Mesenchymal stem cell (in vitro differentiated cells and primary cell): ENCODE data around the gene FOXO6.

Experiments used
- DNase-seq: peaks from one replicate; pipeline ENCODE4 v3.0.0-alpha.2; 2013
- H2AFZ ChIP-seq: one replicate; pipeline ENCODE4 v1.6.1; 2013; ENCODE audit warnings: low read depth, mild to moderate bottlenecking, control low read depth, inconsistent platforms, low read length, moderate library complexity
- H2AK5ac ChIP-seq: 2 replicates; pipeline ENCODE4 v1.6.1; 2013; ENCODE audit warnings: low read length, moderate library complexity, mild to moderate bottlenecking, inconsistent platforms; ENCODE audit not compliant: severe bottlenecking
- H2BK120ac ChIP-seq: one replicate; pipeline ENCODE4 v1.6.1; 2013; ENCODE audit warnings: low read depth, mild to moderate bottlenecking, inconsistent platforms, low read length, moderate library complexity
- H2BK12ac ChIP-seq, 2 experiments: one replicate each; pipeline ENCODE4 v1.6.1; 2013; ENCODE audit warnings: inconsistent platforms in 2 of 2, low read length in 2 of 2, mild to moderate bottlenecking in 2 of 2, moderate library complexity in 2 of 2, control low read depth in 1 of 2
- H2BK15ac ChIP-seq: one replicate; pipeline ENCODE4 v1.6.1; 2013; ENCODE audit warnings: mild to moderate bottlenecking, low read depth, inconsistent platforms; ENCODE audit not compliant: poor library complexity, severe bottlenecking
- H2BK5ac ChIP-seq: 2 replicates; pipeline ENCODE4 v1.6.1; 2013; ENCODE audit warnings: low read depth, mild to moderate bottlenecking, low read length, control low read depth, inconsistent platforms; ENCODE audit not compliant: poor library complexity, severe bottlenecking
- H3K14ac ChIP-seq, 2 experiments: one replicate each; pipeline ENCODE4 v1.6.1; 2013; ENCODE audit warnings: inconsistent platforms in 2 of 2, low read length in 2 of 2, control low read depth in 1 of 2, mild to moderate bottlenecking in 1 of 2, moderate library complexity in 1 of 2
- H3K18ac ChIP-seq, 2 experiments: one replicate each; pipeline ENCODE4 v1.6.1; 2013; ENCODE audit warnings: inconsistent platforms in 2 of 2, low read length in 2 of 2, control low read depth in 1 of 2, low read depth in 1 of 2, mild to moderate bottlenecking in 1 of 2
- H3K23ac ChIP-seq, 2 experiments: one replicate each; pipeline ENCODE4 v1.6.1; 2013; ENCODE audit warnings: inconsistent platforms in 2 of 2, low read length in 2 of 2, mild to moderate bottlenecking in 2 of 2, moderate library complexity in 2 of 2, control low read depth in 1 of 2
- H3K27ac ChIP-seq: 2 replicates; pipeline ENCODE4 v1.5.1; 2013; ENCODE audit warnings: mild to moderate bottlenecking, moderate library complexity, low read length, control low read depth, inconsistent platforms; ENCODE audit not compliant: poor library complexity, severe bottlenecking
- H3K27me3 ChIP-seq, 2 experiments: 2 replicates each; pipeline versions ENCODE4 v1.6.1 to v1.7.0; 2013; ENCODE audit warnings: low read length in 2 of 2, mild to moderate bottlenecking in 2 of 2, moderate library complexity in 2 of 2, control low read depth in 1 of 2, inconsistent platforms in 1 of 2; ENCODE audit not compliant: control insufficient read depth in 1 of 2, insufficient read depth in 1 of 2
- H3K36me3 ChIP-seq, 2 experiments: 2 replicates each; pipeline versions ENCODE4 v1.6.1 to v1.7.0; 2013; ENCODE audit warnings: low read length in 2 of 2, control low read depth in 1 of 2, inconsistent platforms in 1 of 2, low read depth in 1 of 2, mild to moderate bottlenecking in 1 of 2; ENCODE audit not compliant: insufficient read depth in 2 of 2, control insufficient read depth in 1 of 2
- H3K4ac ChIP-seq, 2 experiments: one replicate each; pipeline ENCODE4 v1.6.1; 2013; ENCODE audit warnings: inconsistent platforms in 2 of 2, low read length in 2 of 2, mild to moderate bottlenecking in 2 of 2, moderate library complexity in 2 of 2, control low read depth in 1 of 2, low read depth in 1 of 2
- H3K4me1 ChIP-seq: 2 replicates; pipeline ENCODE4 v1.6.1; 2013; ENCODE audit warnings: low read depth, low read length, control low read depth; ENCODE audit not compliant: control insufficient read depth, insufficient read depth
- H3K4me2 ChIP-seq: 2 replicates; pipeline ENCODE4 v1.6.1; 2013; ENCODE audit warnings: low read length, mild to moderate bottlenecking, inconsistent platforms; ENCODE audit not compliant: poor library complexity, severe bottlenecking
- H3K4me3 ChIP-seq, 2 experiments: 2 replicates each; pipeline versions ENCODE4 v1.5.1 to v1.7.0; 2013; ENCODE audit warnings: low read length in 2 of 2, mild to moderate bottlenecking in 2 of 2, control low read depth in 1 of 2, low read depth in 1 of 2; ENCODE audit not compliant: insufficient read depth in 1 of 2
- H3K79me1 ChIP-seq: replicated peaks from 2 replicates; pipeline ENCODE4 v1.6.1; 2013; ENCODE audit warnings: mild to moderate bottlenecking, control low read depth, low read length, inconsistent platforms; ENCODE audit not compliant: poor library complexity, severe bottlenecking
- H3K9ac ChIP-seq: 2 replicates; pipeline ENCODE4 v1.7.0; 2013; ENCODE audit warnings: mild to moderate bottlenecking, low read length, moderate library complexity
- H3K9me3 ChIP-seq: 2 replicates; pipeline ENCODE4 v1.7.0; 2013; ENCODE audit warnings: mild to moderate bottlenecking, low read length; ENCODE audit not compliant: control insufficient read depth
- H4K8ac ChIP-seq: one replicate; pipeline ENCODE4 v1.6.1; 2013; ENCODE audit warnings: inconsistent platforms, mild to moderate bottlenecking, low read length, moderate library complexity
- H4K91ac ChIP-seq: one replicate; pipeline ENCODE4 v1.6.1; 2013; ENCODE audit warnings: mild to moderate bottlenecking, low read length, inconsistent platforms
- WGBS: methylation state at CpG from one replicate; pipeline ENCODE4 v1.1.7; 2013; ENCODE audit warnings: mixed read lengths; 5-methylcytosine and 5-hydroxymethylcytosine counted together

Gene FOXO6

GRCh38 chr1:41385398-41386195 lies 24.4 kb downstream of the FOXO6 start:
- H2BK120ac ChIP-seq = no peak overlapping the region
- no peaks in the 10 kb centered on the region for H3K79me1 ChIP-seq
- DNase-seq = no peak
- H3K27ac ChIP-seq = no peak overlapping the region
- H3K36me3 ChIP-seq = no peaks in the 10 kb centered on the region
- H3K4ac ChIP-seq = no peak overlapping the region
- no peak overlapping the region for H2AK5ac ChIP-seq
- no peaks in the 10 kb centered on the region for H3K9me3 ChIP-seq
- H3K4me1 ChIP-seq = peaks cover 27% of the 10 kb centered on the region
- H3K18ac ChIP-seq = no peak overlapping the region
- WGBS = 84% methylated on average over 12 of the region's 12 CpGs
- H2BK15ac ChIP-seq = no peak overlapping the region
- peaks cover 59 to 83% of the 10 kb centered on the region in 2 experiments for H3K27me3 ChIP-seq
- peak overlapping the region in 1 of 2 experiments; percentile 6 for H3K23ac ChIP-seq
- no peak overlapping the region for H2BK12ac ChIP-seq
- H3K14ac ChIP-seq = peak overlapping the region in 1 of 2 experiments; percentile 76
- H4K91ac ChIP-seq = peak overlapping the region; percentile 34
- no peak overlapping the region for H2BK5ac ChIP-seq
- H2AFZ ChIP-seq = no peak overlapping the region
- no peak overlapping the region for H3K9ac ChIP-seq
- H3K4me2 ChIP-seq = no peak overlapping the region
- H3K4me3 ChIP-seq = no peak overlapping the region
- H4K8ac ChIP-seq = no peak overlapping the region

DNA sequence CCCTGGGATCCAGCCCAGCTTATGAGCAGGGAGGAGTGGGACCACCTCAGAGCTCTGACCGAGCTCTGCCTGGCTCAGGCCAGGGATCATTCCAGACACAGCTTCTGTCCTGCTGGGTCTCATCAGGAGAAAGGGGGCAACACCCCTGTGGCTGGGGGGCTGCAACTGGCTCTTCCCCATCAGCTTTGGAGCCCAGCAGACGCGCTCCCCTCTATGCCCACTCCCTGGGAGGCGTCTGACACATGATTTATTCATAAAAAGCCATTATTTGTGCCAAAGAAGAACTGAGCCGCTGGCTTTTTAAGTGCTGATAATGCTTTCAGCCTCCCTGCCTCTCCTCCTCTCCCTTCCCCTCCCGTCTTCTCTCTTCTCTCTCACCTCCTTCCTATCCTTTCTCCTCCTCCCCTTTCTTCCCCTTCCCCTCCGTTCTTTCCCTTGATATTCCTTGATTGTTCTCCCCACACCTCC lies 25.0 kb downstream of the FOXO6 start:
- H3K9ac ChIP-seq = no peak overlapping the region
- H3K4ac ChIP-seq = no peak overlapping the region
- H3K27me3 ChIP-seq = peaks cover 65 to 83% of the 10 kb centered on the region in 2 experiments
- H2BK120ac ChIP-seq = no peak overlapping the region
- H4K8ac ChIP-seq = no peak overlapping the region
- H3K36me3 ChIP-seq = no peaks in the 10 kb centered on the region
- H3K9me3 ChIP-seq = no peaks in the 10 kb centered on the region
- no peak overlapping the region for H2BK15ac ChIP-seq
- no peak overlapping the region for H3K27ac ChIP-seq
- no peaks in the 10 kb centered on the region for H3K79me1 ChIP-seq
- H3K4me2 ChIP-seq = no peak overlapping the region
- no peak overlapping the region for H3K23ac ChIP-seq
- no peak overlapping the region for H3K18ac ChIP-seq
- H2AK5ac ChIP-seq = no peak overlapping the region
- H3K4me3 ChIP-seq = no peak overlapping the region
- no peak overlapping the region for H3K14ac ChIP-seq
- no peak overlapping the region for H2BK5ac ChIP-seq
- no peak overlapping the region for H2AFZ ChIP-seq
- H2BK12ac ChIP-seq = no peak overlapping the region
- WGBS = 46% methylated on average over 7 of the region's 7 CpGs
- peaks cover 24% of the 10 kb centered on the region for H3K4me1 ChIP-seq
- no peak overlapping the region for H4K91ac ChIP-seq
- DNase-seq = no peak

DNA sequence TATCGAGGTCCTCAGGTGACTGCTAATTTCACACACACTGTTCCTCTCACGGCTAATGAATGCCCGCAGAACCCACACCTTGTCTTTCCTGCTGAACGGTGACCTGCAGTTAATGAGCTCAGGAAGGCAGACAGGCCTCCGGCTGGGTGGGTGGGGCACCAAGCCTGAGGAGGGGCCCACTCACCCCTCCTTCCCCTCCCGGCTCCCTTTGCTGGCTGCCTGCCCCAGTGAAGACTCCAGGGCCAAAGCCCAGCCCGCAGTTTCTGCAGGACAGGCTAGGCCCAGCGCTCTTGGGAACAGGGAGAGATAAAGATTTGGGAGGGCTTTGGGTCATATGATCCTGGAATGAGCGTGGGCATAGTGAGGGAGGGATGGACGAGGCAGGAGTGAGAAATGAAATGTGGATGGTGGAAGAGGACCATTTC lies 26.4 kb downstream of the FOXO6 start:
- Histone ChIP-seq H3K4me1 (peaks cover 17% of the 10 kb centered on the region), H2BK120ac (no peak overlapping the region), H4K91ac (no peak overlapping the region), H3K4me2 (no peak overlapping the region), H3K36me3 (no peaks in the 10 kb centered on the region), H2BK12ac (no peak overlapping the region), H2BK15ac (no peak overlapping the region), H3K18ac (no peak overlapping the region), H2AK5ac (no peak overlapping the region), H3K4me3 (no peak overlapping the region), H3K9ac (no peak overlapping the region), H2AFZ (peak overlapping the region; percentile 1), H3K9me3 (no peaks in the 10 kb centered on the region), H4K8ac (no peak overlapping the region), H3K27me3 (peaks cover 80 to 87% of the 10 kb centered on the region in 2 experiments), H3K79me1 (no peaks in the 10 kb centered on the region), H3K27ac (no peak overlapping the region), H2BK5ac (no peak overlapping the region), H3K14ac (no peak overlapping the region), H3K4ac (no peak overlapping the region), H3K23ac (no peak overlapping the region)
- 9% methylated on average over 10 of the region's 10 CpGs for WGBS
- DNase-seq = peak; percentile 29

- Histone ChIP-seq H2BK12ac (no peak overlapping the region), H3K4me2 (no peak overlapping the region), H3K14ac (no peak overlapping the region), H3K9me3 (no peaks in the 10 kb centered on the region), H4K91ac (peak overlapping the region; percentile 19), H2AFZ (no peak overlapping the region), H3K4me1 (peaks cover 9% of the 10 kb centered on the region), H3K27ac (no peak overlapping the region), H2BK5ac (no peak overlapping the region), H2AK5ac (no peak overlapping the region), H2BK15ac (no peak overlapping the region), H3K4ac (no peak overlapping the region), H3K36me3 (no peaks in the 10 kb centered on the region), H3K79me1 (no peaks in the 10 kb centered on the region), H4K8ac (no peak overlapping the region), H3K23ac (no peak overlapping the region), H2BK120ac (no peak overlapping the region), H3K4me3 (no peak overlapping the region), H3K18ac (no peak overlapping the region), H3K9ac (no peak overlapping the region), H3K27me3 (peaks cover 83 to 86% of the 10 kb centered on the region in 2 experiments)
- whole genome bisulfite sequencing = 82% methylated on average over 6 of the region's 6 CpGs
- no peak for DNase-seq
Observed at GRCh38 chr1:41388510-41388909, 27.3 kb downstream of the FOXO6 start.
